Dermis blood vessel endothelial cell (primary cell): ENCODE measurements around the gene EIF4E3. TPM values are rescaled to one million over a fixed set of nuclear protein-coding genes. Genes with fewer than 3 reads are reported as not detected.

Experiments
- DNase-seq: peaks from one replicate; pipeline ENCODE4 v3.0.0; 2010
- total RNA-seq: library from RNA; depleted of rRNA; stranded (reverse); fragments of >200 nt; gene quantifications from 2 replicates; pipeline ENCODE4 v1.2.3, GENCODE V29; 2014

The EIF4E3 gene
- total RNA-seq, 1 donor from 2014 or later: 2.6 TPM

GRCh38 chr3:71685686-71686085 is 39.5 kb downstream of the EIF4E3 start:
- DNase-seq: no peak

DNA sequence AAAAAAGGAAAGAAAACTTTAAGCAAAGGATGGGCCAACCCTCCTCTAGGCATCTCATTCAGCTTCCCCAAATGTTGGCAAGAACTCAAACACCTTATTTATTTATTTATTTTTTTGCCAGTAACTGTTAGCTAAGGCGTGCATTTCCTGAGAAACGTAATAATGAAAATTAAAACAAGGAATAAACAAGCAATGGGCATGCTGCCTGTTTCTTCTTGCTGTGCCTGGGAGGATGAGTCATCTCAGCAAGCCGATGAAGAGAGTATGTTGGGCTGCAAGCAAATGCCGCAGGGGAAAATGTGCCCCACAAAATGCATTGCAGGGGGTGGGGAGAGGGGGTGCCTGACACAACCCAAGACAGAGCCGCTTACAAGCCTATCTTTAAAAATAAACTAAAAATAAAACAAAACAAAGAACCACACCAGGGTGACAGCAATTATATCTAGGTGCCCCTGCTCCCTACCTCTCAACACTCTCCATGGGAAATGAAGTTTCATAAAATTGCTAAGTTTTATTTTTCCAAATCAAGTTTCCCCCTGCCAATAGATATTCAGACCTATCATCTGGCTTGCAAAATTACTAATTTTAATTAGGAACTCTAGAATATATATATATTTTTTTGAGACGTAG is 40.3 kb downstream of the EIF4E3 start:
- peak; percentile 51 for DNase-seq

DNA sequence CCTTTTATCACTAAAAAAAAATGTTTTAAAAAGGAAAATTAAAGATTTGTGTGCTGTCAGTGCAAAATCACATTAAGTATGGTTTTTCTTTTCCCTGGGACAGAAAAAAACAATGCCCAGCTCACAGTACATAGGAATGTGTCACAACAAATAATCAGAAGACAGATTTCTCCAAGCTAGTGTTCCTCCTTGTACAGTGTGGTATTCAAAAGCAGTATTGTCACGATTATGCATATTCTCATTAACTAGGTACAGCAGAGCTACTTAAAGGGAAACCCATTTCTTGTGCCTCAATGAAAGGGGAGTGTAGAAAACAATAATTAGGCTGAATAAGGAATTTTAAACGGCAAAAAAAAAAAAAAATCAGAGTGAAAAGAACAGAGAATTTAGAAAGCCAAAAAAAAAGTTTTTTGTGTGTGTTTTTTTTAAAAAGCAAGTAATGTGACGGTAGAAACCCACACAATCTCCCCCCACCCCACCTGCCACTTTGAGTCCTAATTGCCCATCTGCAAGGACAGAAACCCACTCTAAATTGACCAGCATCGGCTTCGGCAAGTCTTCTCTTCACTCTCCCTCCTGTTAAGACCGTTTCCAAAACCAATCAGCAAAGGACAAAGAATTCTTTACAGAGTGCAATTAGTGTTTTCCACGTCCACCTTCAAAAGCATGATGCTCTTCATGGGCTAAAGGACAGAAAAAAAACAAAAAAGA is 41.0 kb downstream of the EIF4E3 start:
- no peak for DNase-seq

DNA sequence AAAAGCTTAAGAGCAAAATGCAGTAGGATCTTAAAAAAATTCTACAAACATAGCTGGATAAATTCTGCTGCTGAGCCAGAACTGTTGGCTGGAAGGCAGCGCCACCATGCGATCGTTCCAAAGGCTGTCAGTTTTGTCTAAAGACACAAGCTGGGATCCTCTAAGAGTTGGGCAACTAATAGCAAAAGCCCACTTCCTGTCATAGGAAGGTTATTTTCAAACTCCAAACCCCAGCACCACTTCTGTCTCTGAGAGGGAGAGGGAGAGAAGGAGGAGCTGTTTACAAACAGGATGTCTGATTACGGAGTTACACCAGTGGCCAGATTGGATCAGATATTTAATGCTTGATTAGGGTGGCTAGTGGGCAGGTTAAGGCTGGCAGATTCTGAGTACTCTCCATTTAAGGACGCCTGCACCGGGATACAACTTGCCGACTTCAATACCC is 44.0 kb downstream of the EIF4E3 start:
- peak; percentile 77 for DNase-seq

DNA sequence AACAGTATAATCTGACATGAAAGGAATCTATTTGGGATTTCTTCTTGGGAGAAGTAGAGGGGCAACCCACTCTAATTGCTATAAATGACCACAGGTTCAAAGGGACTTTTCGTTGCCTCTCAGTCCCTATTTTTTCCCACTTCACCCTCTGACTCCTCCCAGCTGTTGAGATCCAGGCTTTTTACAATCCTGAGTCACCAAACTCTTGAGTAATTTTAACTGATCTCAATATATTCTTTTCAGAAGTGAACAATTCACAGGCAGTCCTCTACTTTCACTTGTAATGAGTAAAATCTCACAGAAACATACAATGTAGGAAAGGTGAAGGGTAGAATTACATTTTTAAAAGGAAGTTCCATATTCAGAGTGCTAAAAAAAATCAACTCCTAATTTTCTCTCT is 44.6 kb downstream of the EIF4E3 start:
- no peak for DNase-seq

- DNase-seq: no peak
Measured at GRCh38 chr3:71676931-71677330, 48.3 kb downstream of the EIF4E3 start.

DNA sequence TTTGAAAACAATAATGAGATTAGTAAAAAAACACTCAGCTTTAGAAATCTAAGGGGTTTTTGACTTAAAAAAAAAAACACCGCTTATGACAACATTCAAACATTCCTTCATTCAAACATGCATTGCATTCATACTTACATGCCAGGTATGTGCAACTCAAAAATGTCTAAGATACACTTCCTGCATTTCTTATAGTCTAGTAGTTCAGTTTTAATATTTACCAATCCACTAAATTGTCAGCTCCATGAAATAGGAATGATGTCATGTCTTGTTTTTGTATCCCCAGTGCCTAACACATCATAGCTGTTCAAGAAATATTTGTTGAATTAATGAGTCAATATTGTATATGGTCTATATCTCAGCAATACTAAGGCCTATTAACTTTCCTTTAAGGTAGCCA is 51.7 kb downstream of the EIF4E3 start:
- DNase-seq: no peak

GRCh38 chr3:71672807-71673206 is 52.4 kb downstream of the EIF4E3 start:
- DNase-seq: no peak

DNA sequence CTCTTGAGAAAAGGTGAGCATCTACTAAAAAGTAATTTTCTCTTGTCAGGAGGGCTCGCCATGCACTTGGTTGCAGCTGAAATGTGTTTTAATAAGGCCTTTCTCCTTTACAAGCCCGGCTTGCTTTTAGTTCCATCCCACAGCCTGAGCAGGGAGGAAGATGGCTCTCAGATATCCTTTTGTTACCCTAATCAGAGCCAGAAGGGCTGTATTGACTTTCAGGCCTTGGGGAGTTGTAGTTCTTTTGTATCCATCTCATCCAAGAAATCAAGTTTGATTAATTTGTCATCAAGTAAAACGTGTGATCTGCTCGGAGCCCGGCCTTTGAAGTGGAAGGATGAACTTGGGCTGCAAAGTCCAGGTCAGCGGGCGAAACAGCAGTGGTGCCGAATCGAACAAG is 52.9 kb downstream of the EIF4E3 start:
- DNase-seq: no peak

DNA sequence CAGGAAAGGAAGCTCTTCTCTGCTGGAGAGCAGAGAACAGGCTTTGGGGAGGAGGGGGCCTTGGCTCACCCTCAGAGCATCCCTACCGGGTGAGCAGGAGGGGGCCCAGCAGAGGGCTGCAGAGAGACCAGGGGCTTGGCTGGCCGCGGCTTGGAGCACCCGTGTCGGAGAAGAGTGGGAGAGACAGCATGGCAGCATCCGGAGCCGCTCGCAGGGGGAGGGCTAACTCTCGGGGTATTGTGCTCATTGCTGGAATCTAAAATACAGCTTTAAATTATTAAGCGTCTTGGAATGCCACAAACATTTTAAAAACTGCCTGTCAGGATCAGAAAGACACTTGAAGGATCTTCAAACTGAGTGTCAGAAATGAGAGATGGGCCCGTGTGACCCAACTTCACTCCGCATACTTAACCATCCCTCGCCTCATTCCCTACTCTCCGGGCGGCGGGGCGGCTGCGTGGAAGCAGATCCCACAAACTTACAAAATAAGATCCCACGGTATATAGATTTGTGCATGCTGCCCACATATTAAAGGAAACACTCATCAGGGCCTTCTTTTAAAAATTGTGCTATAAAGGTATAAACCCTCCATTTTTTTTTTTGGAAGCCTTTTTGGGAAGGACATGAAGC is 53.9 kb downstream of the EIF4E3 start:
- DNase-seq: no peak

GRCh38 chr3:71662568-71662967 is 62.6 kb downstream of the EIF4E3 start:
- no peak for DNase-seq

GRCh38 chr3:71662056-71662455 is 63.1 kb downstream of the EIF4E3 start:
- DNase-seq: no peak

DNA sequence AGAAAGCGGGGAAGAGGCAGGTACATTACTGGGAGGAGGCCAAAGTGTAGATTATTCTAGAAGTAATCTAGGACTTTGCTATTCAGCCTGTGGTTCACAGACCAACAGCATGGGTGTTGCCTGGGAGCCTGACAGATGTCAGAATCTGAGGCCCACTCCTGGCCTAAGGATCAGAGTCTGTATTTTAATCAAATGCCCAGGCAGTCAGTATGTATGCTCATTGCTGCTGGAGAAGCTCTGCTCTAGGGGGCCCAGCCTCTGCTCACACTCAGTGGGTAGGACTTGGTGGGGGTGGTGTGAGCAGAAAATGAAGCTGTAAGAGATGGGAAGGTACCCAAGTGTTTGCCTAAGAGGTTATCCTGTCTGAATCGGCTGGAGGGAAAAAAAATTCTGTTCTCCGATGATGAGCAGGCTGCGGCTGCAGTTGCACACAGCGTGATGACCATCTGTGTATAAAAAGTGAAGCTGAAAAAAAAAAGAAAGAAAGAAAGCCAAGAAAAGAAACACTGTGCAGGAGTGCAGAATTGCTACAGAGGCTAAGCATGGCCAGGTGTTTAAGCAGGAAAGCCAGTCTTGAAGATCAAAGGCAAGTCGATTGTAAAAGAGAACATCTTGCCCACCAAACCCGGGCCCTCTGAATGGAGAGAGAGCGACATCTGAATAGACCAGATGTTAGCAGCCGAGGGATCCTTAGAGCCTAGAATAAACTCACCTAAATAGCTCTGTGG is 65.2 kb downstream of the EIF4E3 start:
- no peak for DNase-seq

DNA sequence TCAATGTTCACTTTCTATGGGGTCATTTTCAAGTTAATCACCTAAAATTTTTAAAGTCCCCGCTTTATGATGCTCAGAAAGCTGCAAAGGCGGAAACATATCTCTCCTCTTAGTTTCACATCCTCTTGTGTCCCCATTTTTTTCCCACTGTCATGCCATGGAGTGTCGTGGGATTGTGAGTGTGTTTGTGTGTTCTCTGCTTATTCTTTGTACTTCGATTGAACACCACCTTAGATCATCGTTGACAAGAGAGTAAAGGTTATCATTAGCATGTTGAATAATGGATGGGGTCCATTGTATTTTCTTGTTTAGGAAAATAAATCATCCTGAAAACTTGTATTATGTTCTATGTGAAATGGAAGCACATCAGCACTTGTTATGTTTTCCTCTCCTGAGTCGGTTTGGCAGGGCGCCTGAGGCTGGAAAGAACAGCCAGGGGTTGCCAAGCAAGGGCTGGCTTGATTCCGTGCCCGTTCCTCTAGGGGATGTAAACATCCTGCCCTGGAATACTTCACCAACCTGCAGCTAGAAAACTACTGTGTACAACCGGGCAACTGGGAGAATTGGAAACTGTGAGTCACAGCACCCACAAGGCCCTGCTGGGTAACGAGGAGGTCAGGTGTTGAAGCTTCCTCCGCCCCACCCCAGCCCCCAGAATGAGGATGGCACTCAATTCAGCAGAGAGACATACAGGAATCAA is 67.2 kb downstream of the EIF4E3 start:
- peak; percentile 94 for DNase-seq

DNA sequence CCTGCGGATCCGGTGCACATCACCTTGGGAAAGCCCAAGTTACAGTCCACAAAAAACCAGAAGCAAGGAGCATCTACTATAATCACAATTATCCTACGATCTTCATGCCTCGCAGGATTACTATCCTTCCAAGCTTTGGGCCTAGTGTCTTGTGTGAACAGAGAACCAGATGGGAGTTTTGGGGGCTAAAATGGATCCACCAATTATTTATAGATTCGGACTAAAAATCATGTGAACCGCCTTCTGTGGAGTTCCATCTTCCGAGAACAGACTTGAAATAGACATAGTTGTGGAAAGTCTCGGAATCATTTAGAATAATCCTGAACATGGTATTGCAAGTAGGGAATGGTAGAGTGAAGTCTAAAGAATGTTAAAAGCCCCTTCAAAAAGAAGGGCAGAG is 70.1 kb downstream of the EIF4E3 start:
- DNase-seq: no peak

DNA sequence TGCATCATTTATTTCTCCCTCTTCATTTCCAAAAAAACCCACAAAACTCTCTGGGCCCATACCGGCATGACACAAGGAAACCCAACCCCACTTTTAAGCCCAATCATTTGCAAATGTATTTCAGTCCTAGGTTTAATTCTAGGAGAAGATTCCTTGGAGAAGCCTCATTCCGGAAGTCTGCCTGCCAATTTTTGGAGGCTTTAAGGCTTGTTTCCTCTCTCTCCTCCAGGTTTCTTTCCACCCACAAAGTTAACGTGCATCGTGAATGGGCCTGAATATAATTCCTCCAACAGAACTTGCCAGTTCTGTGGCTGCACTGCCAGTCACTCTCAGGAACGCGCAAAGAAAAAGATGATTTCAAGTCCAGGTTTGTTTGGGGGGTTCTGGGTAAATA is 71.8 kb downstream of the EIF4E3 start:
- no peak for DNase-seq

GRCh38 chr3:71652781-71653413 is 72.3 kb downstream of the EIF4E3 start:
- peak; percentile 82 for DNase-seq

GRCh38 chr3:71651625-71652024 is 73.6 kb downstream of the EIF4E3 start:
- DNase-seq: no peak

DNA sequence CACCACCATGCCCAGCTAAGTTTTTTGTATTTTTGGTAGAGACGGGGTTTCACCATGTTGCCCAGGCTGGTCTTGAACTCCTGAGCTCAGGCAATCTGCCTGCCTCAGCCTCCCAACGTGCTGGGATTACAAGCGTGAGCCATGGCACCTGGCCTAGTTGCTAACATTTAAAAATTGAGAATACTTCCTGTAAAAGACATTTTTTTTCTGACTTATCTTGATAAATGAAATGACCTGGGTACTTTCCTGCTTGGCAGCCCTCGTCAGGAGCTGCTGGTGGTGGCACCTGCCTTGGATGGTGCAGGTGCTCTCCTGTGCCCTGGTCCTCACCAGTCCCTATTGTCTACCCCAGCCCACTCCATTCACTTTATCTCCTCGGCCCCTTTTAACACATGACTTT is 74.8 kb downstream of the EIF4E3 start:
- no peak for DNase-seq

GRCh38 chr3:71649757-71650156 is 75.4 kb downstream of the EIF4E3 start:
- DNase-seq: no peak

GRCh38 chr3:71647751-71648150 is 77.5 kb downstream of the EIF4E3 start:
- no peak for DNase-seq

DNA sequence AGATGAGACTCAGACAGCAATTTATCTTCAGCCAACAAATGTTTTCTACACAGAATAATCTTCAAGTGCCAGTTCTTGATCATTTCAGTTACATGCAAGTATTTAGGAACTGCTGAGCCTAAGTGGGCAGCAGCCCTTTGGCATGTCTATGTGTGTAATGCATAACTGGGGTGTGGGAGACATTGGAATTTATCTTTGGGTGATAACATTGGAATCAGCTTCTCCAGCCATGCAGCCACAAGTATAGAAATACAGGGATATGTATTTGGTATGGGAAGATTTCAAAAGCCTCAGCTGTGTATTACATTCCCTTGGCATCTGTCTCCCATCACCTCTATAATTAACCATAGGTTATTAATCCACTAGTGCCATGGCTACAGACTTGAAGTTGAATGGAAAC is 78.2 kb downstream of the EIF4E3 start:
- DNase-seq: no peak
